ENCODE measurements around the gene TUNAR.
"Not testable (repeated sequence)": the region's sequence is repeated elsewhere in the genome, so short reads cannot be mapped to it uniquely, and the experiment has no call there.

DNA sequence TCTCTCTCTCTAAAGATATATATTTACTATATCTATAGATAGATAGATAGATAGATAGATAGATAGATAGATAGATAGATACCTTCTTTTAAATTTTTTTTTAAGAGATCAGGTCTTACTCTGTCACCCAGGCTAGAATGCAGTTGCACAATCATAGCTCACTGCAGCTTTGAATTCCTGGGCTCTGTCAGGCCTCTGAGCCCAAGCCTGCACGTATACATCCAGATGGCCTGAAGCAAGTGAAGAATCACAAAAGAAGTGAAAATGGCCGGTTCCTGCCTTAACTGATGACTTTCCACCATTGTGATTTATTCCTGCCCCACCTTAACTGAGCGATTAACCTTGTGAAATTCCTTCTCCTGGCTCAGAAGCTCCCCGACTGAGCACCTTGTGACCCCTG, 91.4 kb downstream of the TUNAR start:
- TF ChIP-seq POLR2AphosphoS5 (IDR thresholded peaks at IDR 0.05; ENCODE audit: low read depth, low read length); PAX5 (IDR thresholded peaks at IDR 0.05; ENCODE audit: insufficient read depth, low read length, severe bottlenecking); POLR2A (IDR thresholded peaks at IDR 0.05; ENCODE audit: low read depth, low read length); TAF1 (IDR thresholded peaks at IDR 0.05; ENCODE audit: low read depth, low read length); POU2F2 (IDR thresholded peaks at IDR 0.05; ENCODE audit: low read depth, low read length): not testable (repeated sequence)

Data from GM12891 (cell line).